ENCODE measurements around the gene SDHD. TPM values are rescaled to one million over a fixed set of nuclear protein-coding genes. Genes with fewer than 3 reads are reported as not detected.

SDHD gene
- total and polyA plus RNA-seq, 2 donors (not counting 3 experiments of a cell fraction or from before 2014, with no cell fraction given) = 72.3 to 169 TPM

DNA sequence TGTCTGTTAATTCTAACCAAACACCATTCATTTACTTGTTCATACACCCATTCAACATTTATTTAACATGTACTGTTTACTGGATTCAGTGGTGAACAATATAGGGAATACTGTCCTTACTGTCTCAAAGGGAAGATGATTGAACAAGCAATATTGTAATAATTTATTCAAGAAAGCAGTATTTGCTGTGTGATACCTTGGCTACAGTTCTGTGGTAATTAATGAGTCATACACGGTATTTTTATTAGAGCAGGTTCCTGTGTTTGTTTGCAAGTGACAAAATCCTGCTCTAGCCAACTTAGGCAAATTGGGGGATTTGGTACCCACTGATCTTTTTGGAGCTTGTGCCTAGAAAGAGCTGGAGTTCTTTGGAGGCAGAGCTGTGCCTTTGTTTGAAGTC, 28.6 kb upstream of the SDHD start:
- no peak overlapping the region for H3K9ac ChIP-seq (replicated peaks; ENCODE audit: extremely low read depth, insufficient read depth, low read length)
- POLR2A ChIA-PET = no interaction called here

DNA sequence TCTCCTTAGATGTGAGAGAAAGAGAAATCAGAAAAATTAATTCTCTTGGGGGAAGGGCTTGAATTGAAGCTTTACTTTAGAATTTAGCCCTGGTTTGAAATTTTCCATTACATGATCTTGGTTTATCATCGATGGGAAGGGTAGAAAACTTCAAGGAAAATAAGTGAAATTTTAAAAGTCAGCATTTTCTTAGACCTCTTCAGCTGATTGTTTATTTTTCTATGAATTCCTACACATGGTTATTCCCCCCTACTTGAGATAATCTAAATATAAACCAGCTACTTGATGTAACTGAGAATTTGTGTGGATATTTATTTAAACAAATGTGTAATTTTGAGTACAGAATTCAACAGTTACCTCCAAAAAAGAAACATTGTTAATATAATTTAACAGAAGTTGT, 23.8 kb upstream of the SDHD start:
- Histone ChIP-seq H2AFZ (ENCODE audit: low read depth, low read length) (no peak overlapping the region), H3K4me3 (replicated peaks in 1 of 3; ENCODE audit: insufficient read depth in 1 of 3, low read depth in 1 of 3, low read length in 3 of 3) (no peak overlapping the region), H3K4me1 (ENCODE audit: control insufficient read depth, extremely low read depth, insufficient read depth, low read length) (peaks cover 5% of the 10 kb centered on the region), H3K79me2 (ENCODE audit: control insufficient read depth, insufficient read depth, low read length) (no peaks in the 10 kb centered on the region), H3K36me3 (ENCODE audit: control insufficient read depth in 2 of 2, extremely low read depth in 1 of 2, insufficient read depth in 2 of 2, low read length in 2 of 2) (peaks cover 2 to 10% of the 10 kb centered on the region in 2 experiments), H3K4me2 (ENCODE audit: insufficient read depth, low read length) (no peak overlapping the region), H3K9ac (replicated peaks; ENCODE audit: extremely low read depth, insufficient read depth, low read length) (no peak overlapping the region), H3K27ac (ENCODE audit: insufficient read depth, low read depth, low read length) (no peak overlapping the region), H3K9me3 (replicated peaks; ENCODE audit: control insufficient read depth, insufficient read depth, low read length) (no peaks in the 10 kb centered on the region), H4K20me1 (replicated peaks; ENCODE audit: control insufficient read depth, extremely low read depth, insufficient read depth, low read length) (no peaks in the 10 kb centered on the region), H3K27me3 (ENCODE audit: control insufficient read depth in 2 of 2, insufficient read depth in 2 of 2, low read length in 2 of 2) (no peaks in the 10 kb centered on the region), H3K9me1 (replicated peaks; ENCODE audit: control insufficient read depth, extremely low read depth, insufficient read depth, low read length) (no peaks in the 10 kb centered on the region)
- FAIRE-seq (no peak), DNase-seq (ENCODE audit: low read depth, low spot score) (no peak)
- POLR2A ChIA-PET = no interaction called here
- no peak for TF ChIP-seq POLR2A (IDR thresholded peaks at IDR 0.05; ENCODE audit: low read depth, low read length)
- TF ChIP-seq, protein P1, sequence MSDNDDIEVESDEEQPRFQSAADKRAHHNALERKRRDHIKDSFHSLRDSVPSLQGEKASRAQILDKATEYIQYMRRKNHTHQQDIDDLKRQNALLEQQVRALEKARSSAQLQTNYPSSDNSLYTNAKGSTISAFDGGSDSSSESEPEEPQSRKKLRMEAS (IDR thresholded peaks at IDR 0.05; ENCODE audit: insufficient read depth, insufficient read length) = no peak
- TF ChIP-seq, protein P2, sequence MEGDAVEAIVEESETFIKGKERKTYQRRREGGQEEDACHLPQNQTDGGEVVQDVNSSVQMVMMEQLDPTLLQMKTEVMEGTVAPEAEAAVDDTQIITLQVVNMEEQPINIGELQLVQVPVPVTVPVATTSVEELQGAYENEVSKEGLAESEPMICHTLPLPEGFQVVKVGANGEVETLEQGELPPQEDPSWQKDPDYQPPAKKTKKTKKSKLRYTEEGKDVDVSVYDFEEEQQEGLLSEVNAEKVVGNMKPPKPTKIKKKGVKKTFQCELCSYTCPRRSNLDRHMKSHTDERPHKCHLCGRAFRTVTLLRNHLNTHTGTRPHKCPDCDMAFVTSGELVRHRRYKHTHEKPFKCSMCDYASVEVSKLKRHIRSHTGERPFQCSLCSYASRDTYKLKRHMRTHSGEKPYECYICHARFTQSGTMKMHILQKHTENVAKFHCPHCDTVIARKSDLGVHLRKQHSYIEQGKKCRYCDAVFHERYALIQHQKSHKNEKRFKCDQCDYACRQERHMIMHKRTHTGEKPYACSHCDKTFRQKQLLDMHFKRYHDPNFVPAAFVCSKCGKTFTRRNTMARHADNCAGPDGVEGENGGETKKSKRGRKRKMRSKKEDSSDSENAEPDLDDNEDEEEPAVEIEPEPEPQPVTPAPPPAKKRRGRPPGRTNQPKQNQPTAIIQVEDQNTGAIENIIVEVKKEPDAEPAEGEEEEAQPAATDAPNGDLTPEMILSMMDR (IDR thresholded peaks at IDR 0.05; ENCODE audit: extremely low read depth in 1 of 2, insufficient read depth in 1 of 2, low read depth in 1 of 2, low read length in 2 of 2) = no peak
- no peak for TF ChIP-seq GATA2 (IDR thresholded peaks at IDR 0.05; ENCODE audit: insufficient read depth, insufficient read length, low read depth, low read length)
- no peak for TF ChIP-seq FOS (IDR thresholded peaks at IDR 0.05; ENCODE audit: borderline replicate concordance, insufficient read depth, low read length)
- no peak for TF ChIP-seq MYC (IDR thresholded peaks at IDR 0.05; ENCODE audit: low read depth, low read length)
- TF ChIP-seq JUN (IDR thresholded peaks at IDR 0.05; ENCODE audit: borderline replicate concordance, insufficient read depth, insufficient read length, low read depth) = no peak
- TF ChIP-seq POLR2AphosphoS5 (IDR thresholded peaks at IDR 0.05; ENCODE audit: insufficient read depth, low read depth, low read length) = no peak
- no peak for TF ChIP-seq EZH2 (IDR thresholded peaks at IDR 0.05; ENCODE audit: borderline replicate concordance, low read depth, low read length, severe bottlenecking)
- intact Hi-C loops (cut with micrococcal nuclease) (no loop called here), dilution Hi-C loops (cut with MboI; ENCODE audit: extremely low pct_ligation_motif_present, low sequenced_read_pairs) (no loop called here)
- no TSS peak for BruUV-seq (replicated peaks)
- CTCF ChIA-PET = no interaction called here

More for the DNA sequence above, 28.6 kb upstream of the SDHD start:
- intact Hi-C loops (cut with micrococcal nuclease) = loop anchor here (1.0 kb wide), 1 partner anchor 9 kb away; no protein-coding TSS in a partner anchor
- no peaks in the 10 kb centered on the region for H3K27me3 ChIP-seq (ENCODE audit: control insufficient read depth in 2 of 2, insufficient read depth in 2 of 2, low read length in 2 of 2)
- H3K79me2 ChIP-seq (ENCODE audit: control insufficient read depth, insufficient read depth, low read length) = no peaks in the 10 kb centered on the region
- CTCF ChIA-PET = interaction anchor here (1.0 to 1.7 kb wide), 3 partner anchors 15 to 44 kb away, joined by 3 to 4 read pairs (median 4); no protein-coding TSS in a partner anchor
- TF ChIP-seq POLR2A (IDR thresholded peaks at IDR 0.05; ENCODE audit: low read depth, low read length) (no peak), JUN (IDR thresholded peaks at IDR 0.05; ENCODE audit: borderline replicate concordance, insufficient read depth, insufficient read length, low read depth) (peak; percentile 60), FOS (IDR thresholded peaks at IDR 0.05; ENCODE audit: borderline replicate concordance, insufficient read depth, low read length) (peak; percentile 25), MYC (IDR thresholded peaks at IDR 0.05; ENCODE audit: low read depth, low read length) (no peak), GATA2 (IDR thresholded peaks at IDR 0.05; ENCODE audit: insufficient read depth, insufficient read length, low read depth, low read length) (no peak), EZH2 (IDR thresholded peaks at IDR 0.05; ENCODE audit: borderline replicate concordance, low read depth, low read length, severe bottlenecking) (no peak)
- no peak overlapping the region for H2AFZ ChIP-seq (ENCODE audit: low read depth, low read length)
- no peak for FAIRE-seq
- H4K20me1 ChIP-seq (replicated peaks; ENCODE audit: control insufficient read depth, extremely low read depth, insufficient read depth, low read length) = no peaks in the 10 kb centered on the region
- peaks cover 9% of the 10 kb centered on the region for H3K4me1 ChIP-seq (ENCODE audit: control insufficient read depth, extremely low read depth, insufficient read depth, low read length)
- dilution Hi-C loops (cut with MboI; ENCODE audit: extremely low pct_ligation_motif_present, low sequenced_read_pairs) = no loop called here
- H3K36me3 ChIP-seq (ENCODE audit: control insufficient read depth in 2 of 2, extremely low read depth in 1 of 2, insufficient read depth in 2 of 2, low read length in 2 of 2) = peaks cover 2 to 10% of the 10 kb centered on the region in 2 experiments
- no peak overlapping the region for H3K27ac ChIP-seq (ENCODE audit: insufficient read depth, low read depth, low read length)
- DNase-seq (ENCODE audit: low read depth, low spot score) = peak; percentile 47
- H3K9me1 ChIP-seq (replicated peaks; ENCODE audit: control insufficient read depth, extremely low read depth, insufficient read depth, low read length) = no peaks in the 10 kb centered on the region
- no peaks in the 10 kb centered on the region for H3K9me3 ChIP-seq (replicated peaks; ENCODE audit: control insufficient read depth, insufficient read depth, low read length)
- BruUV-seq (replicated peaks) = no TSS peak
- no peak overlapping the region for H3K4me3 ChIP-seq (replicated peaks in 1 of 3; ENCODE audit: insufficient read depth in 1 of 3, low read depth in 1 of 3, low read length in 3 of 3)
- no peak overlapping the region for H3K4me2 ChIP-seq (ENCODE audit: insufficient read depth, low read length)
